GM23338 (cell line): ENCODE data around the gene PACS1.

ENCODE experiments used
- CREB1 ChIP-seq: fragments of 250-450 bp; sonication (Bioruptor Pico); IDR thresholded peaks from 2 replicates; pipeline ENCODE4 v1.5.0; 2020; ENCODE audit warnings: low read depth, mild to moderate bottlenecking, moderate library complexity
- CTCF ChIP-seq, 2 experiments: fragments of 200-600 bp in 1 of 2; sonication (generic) in 1 of 2; conservative IDR thresholded peaks; 2 replicates each; pipeline versions ENCODE4 v1.5.1 to v1.6.1; 2016 to 2017; ENCODE audit warnings: antibody characterized with exemption in 2 of 2, low read depth in 2 of 2, mild to moderate bottlenecking in 2 of 2, moderate library complexity in 1 of 2
- EZH2 ChIP-seq: fragments of 200-600 bp; sonication (generic); IDR thresholded peaks from one replicate; pipeline ENCODE4 v1.8.0; 2017; ENCODE audit warnings: antibody characterized with exemption, mild to moderate bottlenecking, low read depth; ENCODE audit not compliant: unreplicated experiment
- EZH2phosphoT487 ChIP-seq: fragments of 200-600 bp; sonication (generic); IDR thresholded peaks from one replicate; pipeline ENCODE4 v1.8.1; 2018; ENCODE audit warnings: antibody characterized with exemption; ENCODE audit not compliant: unreplicated experiment
- JUNB ChIP-seq: IDR thresholded peaks from one replicate; pipeline ENCODE4 v1.6.1; 2016; ENCODE audit warnings: antibody characterized with exemption; ENCODE audit not compliant: unreplicated experiment
- POLR2AphosphoS5 ChIP-seq: IDR thresholded peaks from 2 replicates; pipeline ENCODE4 v1.6.1; 2016; ENCODE audit warnings: antibody characterized with exemption, low read depth
- REST ChIP-seq: IDR thresholded peaks from one replicate; pipeline ENCODE4 v1.6.1; 2018; ENCODE audit warnings: antibody characterized with exemption; ENCODE audit not compliant: unreplicated experiment

GRCh38 chr11:66130978-66131377, 60.9 kb downstream of the PACS1 start:
- TF ChIP-seq POLR2AphosphoS5 (no peak), CTCF (conservative IDR thresholded peaks at IDR 0.05; ENCODE audit: low read depth in 2 of 2) (no peak), JUNB (no peak), EZH2 (no peak), CREB1 (no peak), REST (no peak), EZH2phosphoT487 (no peak)
